GM03348 (cell line): Measurements from ENCODE around the gene ATP11C.
"Not testable (repeated sequence)": the region's sequence is repeated elsewhere in the genome, so short reads cannot be mapped to it uniquely, and the experiment has no call there.

Experiments
- DNase-seq: peaks from one replicate; pipeline ENCODE4 v3.0.0; 2012; ENCODE audit warnings: low spot score

The ATP11C gene

GRCh38 chrX:139720979-139721378 lies 211.9 kb downstream of the ATP11C start:
- no peak for DNase-seq

GRCh38 chrX:139720136-139720535 lies 212.7 kb downstream of the ATP11C start:
- DNase-seq, result peak; percentile 6

GRCh38 chrX:139708067-139708466 lies 224.8 kb downstream of the ATP11C start, which contains the start of gene MCF2:
Gene MCF2 (minus strand): TSS chrX:139708167. CDS start chrX:139651744, 56,423 bp downstream.
- no peak for DNase-seq

- DNase-seq, result no peak
Measured at GRCh38 chrX:139702658-139703057, 230.2 kb downstream of the ATP11C start.

GRCh38 chrX:139692908-139693307 lies 239.9 kb downstream of the ATP11C start:
- no peak for DNase-seq

GRCh38 chrX:139692506-139692849 lies 240.4 kb downstream of the ATP11C start:
- no peak for DNase-seq

GRCh38 chrX:139691843-139692505 lies 240.9 kb downstream of the ATP11C start:
- DNase-seq, result peak; percentile 5

GRCh38 chrX:139691493-139691842 lies 241.4 kb downstream of the ATP11C start:
- peak; percentile 14 for DNase-seq

- not testable (repeated sequence) for DNase-seq
Measured at GRCh38 chrX:139685175-139685574, 247.7 kb downstream of the ATP11C start.

GRCh38 chrX:139680356-139680755 lies 252.5 kb downstream of the ATP11C start:
- DNase-seq, result no peak
